Activated CD4-positive, alpha-beta T cell treated with anti-CD3 and anti-CD28 coated beads for 36 hours (primary cell): ENCODE measurements around the gene TMCC3. TPM values are rescaled to one million over a fixed set of nuclear protein-coding genes. Genes with fewer than 3 reads are reported as not detected.
"Not testable (repeated sequence)": the region's sequence is repeated elsewhere in the genome, so short reads cannot be mapped to it uniquely, and the experiment has no call there.

Source experiments
- ATAC-seq: fragments of 200-7000 bp; cut with Tn5 transposase; one replicate; pipeline ENCODE4 v1.10.0; 2021; ENCODE audit warnings: mild to moderate bottlenecking, moderate library complexity
- CTCF ChIA-PET: fragments of 350-600 bp; sonication (Branson Sonifier 250); formaldehyde crosslinking; loops from one replicate; lab custom pipeline; 2021; ENCODE audit warnings: antibody characterized with exemption; lab: Charles Lee
- POLR2A ChIA-PET: fragments of 350-600 bp; sonication (Branson Sonifier 250); formaldehyde crosslinking; loops from one replicate; lab custom pipeline; 2021; ENCODE audit warnings: antibody characterized with exemption, inconsistent platforms; lab: Charles Lee
- DNase-seq: peaks from one replicate; pipeline ENCODE4 v3.0.0-alpha.2; 2020
- H3K27ac Mint-ChIP-seq: one replicate; pipeline ENCODE4 v1.8.0; 2021; ENCODE audit warnings: mixed read lengths
- H3K27me3 Mint-ChIP-seq: one replicate; pipeline ENCODE4 v1.8.0; 2021; ENCODE audit warnings: mixed read lengths
- H3K36me3 Mint-ChIP-seq: one replicate; pipeline ENCODE4 v1.8.0; 2021; ENCODE audit warnings: low read depth, mixed read lengths
- H3K4me1 Mint-ChIP-seq: one replicate; pipeline ENCODE4 v1.8.0; 2021; ENCODE audit warnings: mixed read lengths
- H3K4me3 Mint-ChIP-seq: one replicate; pipeline ENCODE4 v1.8.0; 2021; ENCODE audit warnings: mild to moderate bottlenecking, moderate library complexity, mixed read lengths
- H3K9me3 Mint-ChIP-seq: one replicate; pipeline ENCODE4 v1.8.0; 2021; ENCODE audit warnings: low read depth, mixed read lengths
- intact Hi-C, 2 experiments: fragments of 100-400 bp; cut with DNase I in 1 of 2; cut with micrococcal nuclease in 1 of 2; formaldehyde crosslinking; loops; one replicate each; pipeline versions ENCODE4 v1.14.2 to v1.15.1; 2022 to 2024; cut with DNase I, micrococcal nuclease
- total RNA-seq, 2 experiments: library from RNA; stranded (reverse); gene quantifications; one replicate each; pipeline ENCODE4 v1.2.3, GENCODE V29; 2021

TMCC3 gene, protein sequence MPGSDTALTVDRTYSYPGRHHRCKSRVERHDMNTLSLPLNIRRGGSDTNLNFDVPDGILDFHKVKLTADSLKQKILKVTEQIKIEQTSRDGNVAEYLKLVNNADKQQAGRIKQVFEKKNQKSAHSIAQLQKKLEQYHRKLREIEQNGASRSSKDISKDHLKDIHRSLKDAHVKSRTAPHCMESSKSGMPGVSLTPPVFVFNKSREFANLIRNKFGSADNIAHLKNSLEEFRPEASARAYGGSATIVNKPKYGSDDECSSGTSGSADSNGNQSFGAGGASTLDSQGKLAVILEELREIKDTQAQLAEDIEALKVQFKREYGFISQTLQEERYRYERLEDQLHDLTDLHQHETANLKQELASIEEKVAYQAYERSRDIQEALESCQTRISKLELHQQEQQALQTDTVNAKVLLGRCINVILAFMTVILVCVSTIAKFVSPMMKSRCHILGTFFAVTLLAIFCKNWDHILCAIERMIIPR
- under 1 TPM; 0.05 to 0.16 TPM for total RNA-seq

DNA sequence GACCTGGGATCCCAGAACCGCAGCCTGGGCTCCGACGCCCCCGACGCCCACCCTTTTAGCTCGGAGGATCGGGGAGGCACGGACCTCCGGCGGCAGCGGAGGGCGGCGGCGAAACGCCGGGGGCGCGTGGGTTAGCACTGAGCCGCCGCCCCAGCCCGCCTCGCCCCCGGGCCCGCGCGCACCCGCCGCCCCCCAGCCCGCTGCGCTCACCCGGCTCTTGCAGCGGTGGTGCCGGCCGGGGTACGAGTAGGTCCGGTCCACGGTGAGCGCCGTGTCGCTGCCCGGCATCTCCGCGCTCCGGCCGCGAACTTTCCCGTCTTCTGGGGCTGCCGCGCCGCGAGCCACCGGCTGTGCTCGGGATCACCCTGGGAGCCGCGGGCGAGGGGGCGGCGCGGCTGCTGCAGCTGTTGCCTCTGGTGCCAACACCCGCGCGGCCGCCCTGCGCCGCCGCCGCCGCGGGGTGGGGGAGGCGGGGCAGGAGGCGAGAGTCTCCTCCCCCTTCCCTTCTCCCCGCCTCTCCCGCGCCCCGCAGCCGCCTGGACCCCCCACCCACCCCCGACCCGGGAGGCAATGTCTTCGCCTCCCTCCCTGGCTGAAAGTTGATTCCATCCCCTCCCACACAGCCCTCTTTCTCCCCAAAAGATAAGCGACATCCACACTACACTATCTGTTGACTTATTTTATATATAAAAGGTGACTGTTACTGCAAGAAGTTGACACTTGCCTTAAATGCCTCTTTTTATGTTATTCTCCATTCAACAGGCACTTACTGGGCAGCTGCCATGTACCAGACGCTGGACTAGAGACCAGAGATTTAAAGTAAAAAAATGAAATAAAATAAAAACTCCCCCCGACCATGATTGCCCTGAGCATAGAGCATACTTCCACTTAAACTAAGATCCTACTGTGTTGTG is at the start of gene TMCC3:
Gene TMCC3 (minus strand): TSS at position 415 of the 914 bp plus-strand sequence. CDS start 127 bp downstream, at position 288.
- POLR2A ChIA-PET = no interaction called here
- H3K9me3 Mint-ChIP-seq = no peaks in the 10 kb centered on the region
- CTCF ChIA-PET = interaction anchor here (0.6 to 1.4 kb wide), 2 partner anchors 13 to 39 kb away, joined by 3 read pairs; no protein-coding TSS in a partner anchor
- peaks cover 3% of the 10 kb centered on the region for H3K4me1 Mint-ChIP-seq
- H3K4me3 Mint-ChIP-seq = peak within 1 kb of the TSS; percentile 60
- DNase-seq (peak; percentile 38), ATAC-seq (peak; percentile 76)
- no peak within 1 kb of the TSS for H3K27ac Mint-ChIP-seq
- peaks cover 56% of the 10 kb centered on the region for H3K27me3 Mint-ChIP-seq
- H3K36me3 Mint-ChIP-seq = no peaks in the 10 kb centered on the region
- intact Hi-C loops = no loop called here

DNA sequence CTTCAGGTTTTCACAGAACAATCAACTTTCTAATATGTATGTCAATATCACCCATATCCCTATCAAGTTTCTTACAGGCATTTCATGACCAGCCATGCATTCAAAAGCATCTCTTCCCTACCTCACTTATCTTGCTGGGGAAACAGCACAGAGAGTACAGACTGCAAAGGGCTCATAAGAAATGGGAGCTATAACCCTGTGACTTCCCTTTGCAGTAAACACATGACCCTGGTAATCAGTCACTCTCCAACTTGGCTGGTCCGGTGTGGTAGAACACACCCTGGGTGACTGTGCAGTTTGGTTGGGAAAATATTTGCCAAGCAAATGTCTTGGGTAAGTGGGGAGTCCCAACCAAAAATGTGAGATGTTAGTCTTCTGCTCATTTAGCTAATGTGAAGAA is 49.4 kb upstream of the TMCC3 start:
- DNase-seq (no peak), ATAC-seq (no peak)
- H3K9me3 Mint-ChIP-seq = no peaks in the 10 kb centered on the region
- intact Hi-C loops = no loop called here
- H3K27ac Mint-ChIP-seq = no peak overlapping the region
- no peaks in the 10 kb centered on the region for H3K36me3 Mint-ChIP-seq
- peaks cover 2% of the 10 kb centered on the region for H3K27me3 Mint-ChIP-seq
- ChIA-PET POLR2A (no interaction called here), CTCF (interaction anchor here (0.9 kb wide), 2 partner anchors 82 to 176 kb away, joined by 3 read pairs; no protein-coding TSS in a partner anchor)
- no peak overlapping the region for H3K4me3 Mint-ChIP-seq
- H3K4me1 Mint-ChIP-seq = no peaks in the 10 kb centered on the region

DNA sequence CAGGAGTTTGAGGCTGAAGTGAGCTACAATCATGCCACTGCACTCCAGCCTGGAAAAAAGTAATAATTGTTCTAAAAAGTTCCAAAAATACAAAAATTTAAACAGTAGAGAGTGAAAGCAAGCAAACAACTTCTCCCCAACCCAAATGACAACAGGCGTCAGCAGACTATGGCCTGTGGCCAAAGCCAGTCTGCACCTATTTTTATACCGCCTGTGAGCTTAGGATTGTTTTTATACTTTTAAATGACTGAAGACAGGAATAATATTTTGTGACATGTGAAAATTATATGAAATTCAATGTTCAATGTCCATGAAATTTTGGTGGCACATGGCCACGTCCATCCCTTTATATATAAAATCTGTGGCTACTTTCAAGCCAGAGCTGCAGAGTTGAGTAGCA is 48.2 kb upstream of the TMCC3 start:
- Mint-ChIP-seq H3K9me3 (no peaks in the 10 kb centered on the region), H3K27ac (no peak overlapping the region), H3K27me3 (peaks cover 2% of the 10 kb centered on the region), H3K4me1 (no peaks in the 10 kb centered on the region), H3K36me3 (no peaks in the 10 kb centered on the region), H3K4me3 (no peak overlapping the region)
- ATAC-seq (no peak), DNase-seq (no peak)
- intact Hi-C loops = no loop called here
- POLR2A ChIA-PET = no interaction called here
- CTCF ChIA-PET = no interaction called here

DNA sequence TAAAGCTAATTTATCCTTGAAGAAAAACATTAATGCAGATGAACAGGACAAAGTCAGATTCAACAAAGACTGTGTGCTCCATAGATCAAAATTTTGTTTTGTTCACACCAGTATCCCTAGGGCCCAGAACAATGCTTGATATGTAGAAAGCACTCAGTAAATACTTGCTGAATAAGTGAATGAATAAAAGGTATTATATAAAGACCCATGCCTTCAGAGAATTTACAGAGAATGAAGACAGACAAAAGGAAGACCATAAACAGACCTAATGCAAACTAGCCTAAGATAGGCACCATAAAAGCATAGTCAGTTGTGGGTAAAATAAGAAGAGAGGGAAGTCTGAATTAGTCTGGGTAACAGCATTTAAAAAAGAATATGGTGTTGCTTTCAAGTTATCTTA is 47.3 kb upstream of the TMCC3 start:
- Mint-ChIP-seq H3K4me3 (no peak overlapping the region), H3K27ac (no peak overlapping the region), H3K9me3 (no peaks in the 10 kb centered on the region), H3K4me1 (peaks cover 3% of the 10 kb centered on the region), H3K36me3 (no peaks in the 10 kb centered on the region), H3K27me3 (no peaks in the 10 kb centered on the region)
- ChIA-PET CTCF (interaction anchor here (0.7 kb wide), 1 partner anchor 58 kb away, joined by 5 read pairs; no protein-coding TSS in a partner anchor), POLR2A (no interaction called here)
- intact Hi-C loops = no loop called here
- ATAC-seq (no peak), DNase-seq (no peak)

DNA sequence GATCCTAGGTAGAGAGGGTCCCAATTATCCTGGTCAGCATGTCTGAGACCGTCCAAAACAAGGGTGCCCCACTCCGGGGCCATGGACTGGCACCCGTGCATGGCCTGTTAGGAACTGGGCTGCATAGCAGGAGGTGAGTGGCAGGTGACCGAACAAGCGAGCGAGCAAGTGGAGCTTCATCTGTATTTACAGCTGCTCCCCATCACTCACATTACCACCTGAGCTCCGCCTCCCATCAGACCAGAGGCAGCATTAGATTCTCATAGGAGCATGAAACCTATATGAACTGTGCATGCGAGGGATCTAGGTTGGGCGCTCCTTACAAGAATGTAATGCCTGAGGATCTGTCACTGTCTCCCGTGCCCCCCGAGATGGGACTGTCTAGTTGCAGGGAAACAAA is 44.4 kb upstream of the TMCC3 start:
- Mint-ChIP-seq H3K27ac (no peak overlapping the region), H3K36me3 (no peaks in the 10 kb centered on the region), H3K9me3 (no peaks in the 10 kb centered on the region), H3K4me3 (no peak overlapping the region), H3K4me1 (peaks cover 9% of the 10 kb centered on the region), H3K27me3 (no peaks in the 10 kb centered on the region)
- intact Hi-C loops = no loop called here
- DNase-seq = no peak
- POLR2A ChIA-PET = no interaction called here
- ATAC-seq = no peak
- CTCF ChIA-PET = no interaction called here

DNA sequence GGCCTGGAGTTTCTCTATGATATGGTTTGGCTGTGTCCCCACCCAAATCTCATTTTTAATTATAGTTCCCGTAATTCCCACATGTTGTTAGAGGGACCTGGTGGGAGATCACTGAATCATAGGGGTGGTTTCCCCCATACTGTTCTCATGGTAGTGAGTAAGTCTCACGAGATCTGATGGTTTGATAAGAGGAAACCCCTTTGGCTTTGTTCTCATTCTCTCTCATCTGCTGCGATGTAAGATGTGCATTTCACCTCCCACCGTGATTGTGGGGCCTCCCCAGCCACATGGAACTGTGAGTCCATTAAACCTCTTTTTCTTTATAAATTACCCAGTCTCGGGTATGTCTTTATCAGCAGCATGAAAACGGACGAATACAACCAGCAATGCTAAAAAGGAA is 42.5 kb upstream of the TMCC3 start:
- H3K4me1 Mint-ChIP-seq, H3K9me3 Mint-ChIP-seq, H3K27ac Mint-ChIP-seq, intact Hi-C loops, ATAC-seq, POLR2A ChIA-PET, H3K4me3 Mint-ChIP-seq, H3K36me3 Mint-ChIP-seq, H3K27me3 Mint-ChIP-seq, CTCF ChIA-PET: not testable (repeated sequence)
- DNase-seq = peak; percentile 18

DNA sequence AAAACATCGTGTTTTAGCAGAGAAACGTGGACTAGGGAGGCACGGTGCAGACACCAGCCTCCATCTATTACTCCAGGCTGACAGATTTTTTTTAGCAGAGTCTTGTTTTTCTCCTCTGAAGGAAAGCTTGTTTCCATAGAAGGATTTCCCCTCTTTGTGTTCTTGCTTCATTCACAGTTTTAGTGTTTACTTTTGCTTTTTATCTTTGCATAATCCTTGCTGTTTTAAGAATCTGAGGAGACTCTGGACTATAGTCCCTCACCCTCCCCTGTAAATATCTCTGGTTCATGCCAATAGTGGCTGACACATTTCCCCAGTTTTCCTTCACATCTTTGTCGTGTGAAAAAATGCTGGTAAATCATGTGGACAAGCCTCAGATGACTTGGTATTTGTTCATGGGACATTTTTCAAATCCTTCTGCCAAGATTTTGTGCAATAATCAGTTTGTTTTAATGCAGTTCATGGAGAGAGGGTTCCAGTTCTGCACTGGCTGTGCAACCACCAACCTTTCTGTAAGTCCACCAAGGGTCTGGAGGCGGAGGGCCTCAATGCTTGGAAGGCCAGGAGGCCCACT is 39.9 kb upstream of the TMCC3 start:
- H3K4me3 Mint-ChIP-seq = no peak overlapping the region
- H3K27ac Mint-ChIP-seq = no peak overlapping the region
- intact Hi-C loops = loop anchor here in 1 of 2 experiments (2.0 kb wide), 1 partner anchor 69 kb away; no protein-coding TSS in a partner anchor
- H3K27me3 Mint-ChIP-seq = peaks cover 2% of the 10 kb centered on the region
- H3K36me3 Mint-ChIP-seq = no peaks in the 10 kb centered on the region
- no peaks in the 10 kb centered on the region for H3K9me3 Mint-ChIP-seq
- ChIA-PET CTCF (no interaction called here), POLR2A (interaction anchor here (0.6 kb wide), 1 partner anchor 53 kb away, joined by 5 read pairs; no protein-coding TSS in a partner anchor)
- DNase-seq (no peak), ATAC-seq (no peak)
- peaks cover 9% of the 10 kb centered on the region for H3K4me1 Mint-ChIP-seq

DNA sequence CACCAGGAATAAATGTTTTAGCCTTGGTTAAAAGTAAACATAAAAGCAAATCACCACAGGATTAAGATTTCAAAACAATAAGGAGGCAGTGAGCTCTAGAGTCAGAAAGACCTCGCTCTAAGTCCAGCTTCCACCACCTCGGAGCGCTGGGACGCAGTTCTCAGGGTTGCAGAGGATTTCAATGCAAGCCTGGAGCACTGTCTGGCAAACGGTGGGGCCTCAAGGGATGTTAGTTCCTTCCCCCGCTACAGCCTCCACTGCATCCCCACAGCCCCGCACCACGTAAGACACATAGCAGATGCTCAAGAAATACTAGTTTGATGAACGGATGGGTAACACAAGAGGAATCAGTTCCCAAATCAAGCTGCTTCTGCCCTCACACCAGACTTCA is 39.3 kb upstream of the TMCC3 start:
- intact Hi-C loops = loop anchor here in 1 of 2 experiments (2.0 kb wide), 1 partner anchor 69 kb away; no protein-coding TSS in a partner anchor
- no peaks in the 10 kb centered on the region for H3K36me3 Mint-ChIP-seq
- ChIA-PET POLR2A (interaction anchor here (0.6 kb wide), 1 partner anchor 53 kb away, joined by 5 read pairs; no protein-coding TSS in a partner anchor), CTCF (interaction anchor here (0.7 kb wide), 1 partner anchor 15 kb away, joined by 3 read pairs; no protein-coding TSS in a partner anchor)
- no peak for DNase-seq
- peaks cover 9% of the 10 kb centered on the region for H3K4me1 Mint-ChIP-seq
- no peaks in the 10 kb centered on the region for H3K9me3 Mint-ChIP-seq
- no peak overlapping the region for H3K27ac Mint-ChIP-seq
- H3K27me3 Mint-ChIP-seq = peaks cover 2% of the 10 kb centered on the region
- no peak overlapping the region for H3K4me3 Mint-ChIP-seq
- no peak for ATAC-seq

DNA sequence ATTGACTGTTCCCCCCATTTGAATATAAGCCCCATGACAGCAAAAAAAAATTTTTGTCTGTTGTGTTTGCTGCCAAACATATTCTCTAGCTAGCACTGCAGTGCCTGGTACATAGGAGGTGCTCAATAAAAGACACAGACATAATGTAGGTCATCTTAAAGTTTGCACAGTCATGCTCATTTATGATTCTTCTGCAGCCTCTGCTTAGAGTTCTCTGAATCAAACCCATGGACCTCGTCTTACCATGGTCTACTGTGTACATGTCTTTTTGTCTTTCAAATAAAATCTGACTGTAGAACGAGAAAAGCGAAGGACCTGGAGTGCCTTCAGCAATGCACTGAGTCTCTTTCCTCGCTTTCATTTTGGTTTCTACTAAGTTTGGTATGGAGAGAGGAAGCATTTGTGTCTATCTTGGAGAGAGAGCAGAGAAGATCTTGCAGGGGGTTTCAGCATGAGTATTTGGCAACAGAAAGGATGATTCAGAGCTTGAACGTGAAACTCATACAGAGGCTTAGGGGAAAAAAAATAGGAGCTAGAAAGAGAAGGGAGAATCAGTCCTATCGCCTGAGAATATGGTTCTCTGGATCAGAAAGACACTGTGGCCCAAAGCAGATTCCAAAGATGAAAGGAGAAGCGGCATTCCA is 38.8 kb upstream of the TMCC3 start:
- H3K27ac Mint-ChIP-seq = no peak overlapping the region
- no peak overlapping the region for H3K4me3 Mint-ChIP-seq
- no peaks in the 10 kb centered on the region for H3K36me3 Mint-ChIP-seq
- peaks cover 9% of the 10 kb centered on the region for H3K4me1 Mint-ChIP-seq
- H3K27me3 Mint-ChIP-seq = peaks cover 2% of the 10 kb centered on the region
- ATAC-seq (peak; percentile 90), DNase-seq (no peak)
- intact Hi-C loops = no loop called here
- no peaks in the 10 kb centered on the region for H3K9me3 Mint-ChIP-seq
- POLR2A ChIA-PET = interaction anchor here (0.6 kb wide), 1 partner anchor 52 kb away, joined by 5 read pairs; no protein-coding TSS in a partner anchor
- CTCF ChIA-PET = interaction anchor here (0.7 kb wide), 1 partner anchor 15 kb away, joined by 3 read pairs; no protein-coding TSS in a partner anchor

DNA sequence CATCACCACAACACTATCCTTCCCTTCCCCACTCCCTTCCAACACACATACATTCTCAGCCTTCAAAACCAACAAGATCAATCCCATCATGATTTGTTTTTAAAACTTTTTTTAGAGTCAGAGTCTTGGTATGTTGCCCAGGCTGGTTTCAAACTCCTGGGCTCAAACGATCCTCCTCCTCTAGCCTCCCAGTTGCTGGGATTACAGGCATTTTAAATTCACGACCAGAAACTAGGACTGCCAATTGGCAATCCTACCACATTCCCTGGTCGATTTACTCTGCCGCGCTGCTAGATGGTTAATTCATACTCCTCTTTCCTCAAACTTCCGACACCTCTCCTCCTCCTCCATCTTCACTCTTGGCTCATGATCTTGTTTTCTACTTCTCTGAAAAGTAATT is 37.5 kb upstream of the TMCC3 start:
- ChIA-PET POLR2A (no interaction called here), CTCF (no interaction called here)
- Mint-ChIP-seq H3K4me3 (no peak overlapping the region), H3K27ac (no peak overlapping the region), H3K9me3 (no peaks in the 10 kb centered on the region), H3K36me3 (no peaks in the 10 kb centered on the region), H3K27me3 (peaks cover 2% of the 10 kb centered on the region), H3K4me1 (peaks cover 7% of the 10 kb centered on the region)
- ATAC-seq = no peak
- intact Hi-C loops = no loop called here
- no peak for DNase-seq
